DMS53 treated with DMSO at 0.1 percent for 48 hours (cell line): ENCODE data around the gene OBSCN.

ENCODE experiments used
- DNase-seq: peaks from one replicate; lab custom pipeline; 2025; ENCODE audit not compliant: unreplicated experiment; lab: John Stamatoyannopoulos, UW

Gene OBSCN

DNA sequence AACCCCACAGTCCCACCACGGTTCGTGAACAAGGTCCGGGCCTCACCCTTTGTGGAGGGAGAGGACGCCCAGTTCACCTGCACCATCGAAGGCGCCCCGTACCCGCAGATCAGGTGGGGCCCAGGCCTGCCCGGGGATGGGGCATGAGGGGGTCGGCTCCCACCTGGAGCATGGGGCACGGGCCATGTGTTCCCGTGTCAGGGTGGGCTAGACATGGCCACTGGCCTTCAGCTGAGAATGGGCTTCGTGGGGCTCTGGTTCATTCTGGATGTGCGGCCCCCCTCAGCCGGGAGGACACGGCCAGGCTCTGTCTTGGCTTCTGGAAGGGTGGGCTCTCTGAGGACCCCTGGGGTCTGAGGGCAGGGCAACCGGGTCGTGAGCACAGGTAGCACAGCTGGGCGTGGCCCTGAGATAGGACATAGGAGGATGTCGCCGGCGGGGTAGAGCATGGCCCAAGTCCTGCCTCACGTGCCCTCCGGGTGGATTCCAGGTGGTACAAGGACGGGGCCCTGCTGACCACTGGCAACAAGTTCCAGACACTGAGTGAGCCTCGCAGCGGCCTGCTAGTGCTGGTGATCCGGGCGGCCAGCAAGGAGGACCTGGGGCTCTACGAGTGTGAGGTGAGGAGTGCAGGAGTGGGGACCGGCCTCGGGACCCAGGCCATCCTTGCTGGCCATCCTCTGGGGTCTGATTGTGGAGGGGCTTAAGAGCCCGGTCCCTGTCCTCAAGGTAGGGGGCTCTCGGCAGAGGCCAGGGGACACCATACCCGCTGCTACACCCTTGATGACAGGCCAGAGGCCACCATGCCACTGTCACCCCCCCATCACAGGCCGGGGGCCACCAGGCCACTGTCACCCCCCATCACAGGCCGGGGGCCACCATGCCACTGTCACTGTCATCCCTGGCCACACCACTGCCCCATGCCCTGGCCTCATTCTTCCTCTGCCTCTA lies 143.3 kb downstream of the OBSCN start:
- no peak for DNase-seq

GRCh38 chr1:228351850-228352249 lies 144.0 kb downstream of the OBSCN start:
- DNase-seq = no peak

GRCh38 chr1:228352677-228353481 lies 145.0 kb downstream of the OBSCN start:
- DNase-seq = no peak

- DNase-seq = no peak
Measured at GRCh38 chr1:228353601-228354371, 145.9 kb downstream of the OBSCN start.

DNA sequence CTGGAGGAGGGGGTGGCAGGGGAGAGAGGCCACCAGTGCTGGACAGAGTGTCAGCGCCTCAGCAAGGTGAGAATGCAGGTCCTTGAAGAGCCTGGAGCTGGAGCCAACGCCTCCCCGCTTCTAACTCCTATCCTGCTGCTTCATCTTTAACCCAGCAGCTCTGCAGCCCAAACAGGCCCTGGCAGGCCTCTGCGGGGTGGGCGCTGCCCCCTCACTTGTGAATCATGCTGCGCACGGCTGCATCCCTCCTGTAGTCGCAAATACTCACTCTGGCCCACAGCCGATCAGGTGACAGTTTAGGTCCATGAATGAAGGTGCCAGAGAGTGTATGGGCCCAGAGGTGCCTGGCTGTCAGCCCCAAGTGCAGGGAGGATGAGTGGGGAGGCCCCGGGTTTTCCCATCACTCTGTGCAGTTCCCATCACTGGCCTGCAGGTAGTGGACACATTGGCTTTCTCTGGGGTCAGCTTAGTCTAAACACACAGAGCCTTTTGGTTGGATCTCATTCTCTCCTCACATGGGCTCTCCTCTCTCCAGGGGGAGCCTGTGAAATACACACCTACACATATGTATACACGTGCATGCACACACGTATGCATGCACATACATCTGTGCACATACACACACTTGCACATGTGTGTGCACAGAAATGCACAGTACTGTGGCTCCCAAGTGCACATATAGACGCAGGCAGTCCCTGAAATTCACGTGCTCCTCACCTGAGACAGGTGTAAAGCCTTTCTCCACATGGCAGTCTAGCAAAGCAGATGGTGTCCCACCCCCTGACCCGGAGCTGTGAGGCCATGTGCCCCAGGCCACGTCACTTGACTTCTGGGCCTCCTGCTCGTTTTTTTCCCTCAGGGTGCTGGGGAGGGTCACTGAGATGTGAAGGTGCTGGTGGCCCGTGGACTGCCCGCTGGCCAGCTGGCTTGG lies 146.8 kb downstream of the OBSCN start:
- no peak for DNase-seq

- DNase-seq = no peak
Measured at GRCh38 chr1:228356897-228357680, 149.2 kb downstream of the OBSCN start.

DNA sequence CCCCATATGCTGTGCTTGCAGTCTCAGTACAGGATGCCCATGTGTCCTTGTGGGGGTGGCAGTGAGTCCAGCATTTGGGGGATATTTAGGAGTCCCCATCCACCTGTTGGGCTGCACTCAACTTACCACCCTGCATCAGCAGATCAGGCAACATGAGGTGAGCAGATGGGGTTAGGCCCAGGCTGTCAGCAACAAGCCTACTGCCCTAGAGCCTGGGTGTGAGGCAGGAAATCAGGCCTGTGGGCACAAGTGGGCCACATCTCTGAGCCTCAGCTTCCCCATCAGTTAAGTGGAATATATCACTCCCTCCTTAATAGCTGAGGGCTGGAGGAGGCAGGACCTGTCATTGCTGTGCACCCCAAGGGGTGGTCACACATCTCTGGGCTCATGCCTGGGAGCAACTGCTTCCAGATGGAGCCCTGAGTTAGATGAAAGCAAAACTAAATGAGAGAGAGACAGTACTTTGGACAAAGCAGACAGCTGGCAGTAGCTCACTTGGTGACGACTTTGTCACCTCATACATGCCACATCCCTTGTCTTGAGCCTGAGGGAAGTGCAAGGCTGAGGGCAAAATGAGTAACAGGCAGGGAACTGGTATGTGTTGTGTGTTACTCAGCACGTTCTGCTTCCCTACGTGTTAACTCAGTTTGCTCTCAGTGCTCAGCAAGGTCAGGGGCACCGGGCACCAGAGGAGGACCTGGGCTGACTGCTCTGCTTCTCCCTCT lies 150.4 kb downstream of the OBSCN start:
- DNase-seq = no peak

- DNase-seq = no peak
Measured at GRCh38 chr1:228358764-228359612, 151.1 kb downstream of the OBSCN start.

DNA sequence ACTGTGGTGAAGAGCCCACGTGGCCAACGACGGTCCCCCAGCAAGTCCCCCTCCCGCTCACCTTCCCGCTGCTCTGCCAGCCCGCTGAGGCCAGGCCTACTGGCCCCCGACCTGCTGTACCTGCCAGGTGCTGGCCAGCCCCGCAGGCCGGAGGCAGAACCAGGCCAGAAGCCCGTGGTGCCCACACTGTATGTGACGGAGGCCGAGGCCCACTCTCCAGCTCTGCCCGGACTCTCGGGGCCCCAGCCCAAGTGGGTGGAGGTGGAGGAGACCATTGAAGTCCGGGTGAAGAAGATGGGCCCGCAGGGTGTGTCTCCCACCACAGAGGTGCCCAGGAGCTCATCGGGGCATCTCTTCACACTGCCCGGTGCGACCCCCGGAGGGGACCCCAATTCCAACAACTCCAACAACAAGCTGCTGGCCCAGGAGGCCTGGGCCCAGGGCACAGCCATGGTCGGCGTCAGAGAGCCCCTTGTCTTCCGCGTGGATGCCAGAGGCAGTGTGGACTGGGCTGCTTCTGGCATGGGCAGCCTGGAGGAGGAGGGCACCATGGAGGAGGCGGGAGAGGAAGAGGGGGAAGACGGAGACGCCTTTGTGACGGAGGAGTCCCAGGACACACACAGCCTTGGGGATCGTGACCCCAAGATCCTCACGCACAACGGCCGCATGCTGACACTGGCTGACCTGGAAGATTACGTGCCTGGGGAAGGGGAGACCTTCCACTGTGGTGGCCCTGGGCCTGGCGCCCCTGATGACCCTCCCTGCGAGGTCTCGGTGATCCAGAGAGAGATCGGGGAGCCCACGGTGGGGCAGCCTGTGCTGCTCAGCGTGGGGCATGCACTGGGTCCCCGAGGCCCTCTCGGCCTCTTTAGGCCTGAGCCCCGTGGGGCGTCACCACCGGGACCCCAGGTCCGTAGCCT lies 152.0 kb downstream of the OBSCN start:
- no peak for DNase-seq

- DNase-seq = no peak
Measured at GRCh38 chr1:228360533-228361313, 152.9 kb downstream of the OBSCN start.

DNA sequence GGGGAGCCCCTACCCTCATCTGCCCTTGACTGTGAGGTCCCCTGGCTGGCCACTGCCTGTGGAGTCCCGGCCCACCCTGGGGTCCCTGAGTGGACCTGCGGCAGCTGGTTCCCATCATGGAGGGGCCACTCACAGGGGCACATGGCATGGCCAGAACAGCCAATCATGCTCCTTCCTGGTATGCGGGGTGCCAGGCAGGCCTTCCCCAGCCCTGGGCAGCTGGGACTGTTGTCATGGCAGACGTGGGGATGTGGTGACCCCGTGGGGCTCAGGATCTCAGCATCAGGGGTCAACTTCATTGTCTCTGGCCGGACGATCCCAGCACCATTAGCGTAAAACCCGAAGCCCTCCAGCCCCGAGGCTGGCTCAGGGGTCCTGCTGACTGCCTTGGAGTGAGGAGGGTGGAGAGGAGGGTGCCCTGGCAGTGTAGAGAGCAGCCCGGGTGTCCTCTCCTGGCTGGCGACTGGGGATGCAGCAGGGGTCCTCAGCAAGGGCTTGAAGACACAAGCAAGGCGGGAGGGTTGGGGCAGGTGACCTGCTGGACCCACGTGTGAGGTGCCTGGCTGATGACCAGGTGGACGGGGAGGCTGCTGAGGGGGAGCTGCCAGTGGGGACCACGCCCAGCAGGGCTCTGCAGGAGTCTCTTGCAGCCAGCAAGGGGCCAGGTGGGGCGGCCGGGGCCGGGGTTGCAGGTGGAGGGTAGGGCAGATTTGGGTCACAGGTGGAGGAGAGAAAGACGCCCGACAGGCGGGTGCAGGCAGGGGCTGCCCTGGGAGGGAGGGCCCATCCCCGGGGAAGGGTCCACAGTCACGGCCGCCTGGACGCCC lies 153.7 kb downstream of the OBSCN start:
- no peak for DNase-seq

- DNase-seq = no peak
Measured at GRCh38 chr1:228362141-228362883, 154.5 kb downstream of the OBSCN start.

- DNase-seq = no peak
Measured at GRCh38 chr1:228362884-228363450, 155.1 kb downstream of the OBSCN start.

DNA sequence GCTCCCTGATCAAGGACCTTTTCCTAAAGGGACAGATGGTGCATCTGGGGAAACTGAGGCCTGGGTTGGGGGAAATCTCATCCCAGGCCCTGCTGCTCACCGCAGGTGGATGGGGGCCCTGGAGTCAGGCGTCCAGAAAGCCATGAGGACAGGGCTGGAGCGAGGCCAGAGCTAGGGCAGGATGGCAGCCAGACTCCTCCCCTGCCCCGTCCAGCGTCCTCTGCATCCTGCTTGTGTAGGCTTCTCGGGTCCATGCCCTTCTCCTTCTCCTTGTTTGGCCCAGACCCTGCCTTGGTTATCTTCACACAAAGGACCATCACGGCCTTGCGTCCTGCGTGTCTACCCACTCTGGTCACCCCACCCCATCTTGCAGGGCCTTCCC lies 155.8 kb downstream of the OBSCN start:
- no peak for DNase-seq
